ENCODE data around the gene CCDC141. TPM values are rescaled to one million over a fixed set of nuclear protein-coding genes. Genes with fewer than 3 reads are reported as not detected.

The CCDC141 gene
- total RNA-seq, 2 donors from 2014 or later: 0.42 to 1.0 TPM

- no peaks in the 10 kb centered on the region for H3K36me3 ChIP-seq
- H3K9me3 ChIP-seq: no peaks in the 10 kb centered on the region
- no peak overlapping the region for H3K4me3 ChIP-seq
- no peak overlapping the region for H3K27ac ChIP-seq
- no peak overlapping the region for H3K9ac ChIP-seq (ENCODE audit: low read depth in 2 of 2, low read length in 2 of 2)
- TF ChIP-seq CTCF (IDR thresholded peaks at IDR 0.05): peak; percentile 95
- no peaks in the 10 kb centered on the region for H3K27me3 ChIP-seq
- intact Hi-C loops (cut with DNase I): loop anchor here (5.0 kb wide), 1 partner anchor 236 kb away; no protein-coding TSS in a partner anchor
- DNase-seq: peak; percentile 67
- H3K4me1 ChIP-seq: no peaks in the 10 kb centered on the region
Measured at GRCh38 chr2:178891265-178891958, 158.5 kb downstream of the CCDC141 start.

GRCh38 chr2:178886006-178886405, 163.9 kb downstream of the CCDC141 start:
- Histone ChIP-seq H3K27ac (no peak overlapping the region), H3K4me1 (no peaks in the 10 kb centered on the region), H3K27me3 (no peaks in the 10 kb centered on the region), H3K4me3 (no peak overlapping the region), H3K9ac (ENCODE audit: low read depth in 2 of 2, low read length in 2 of 2) (no peak overlapping the region), H3K9me3 (no peaks in the 10 kb centered on the region), H3K36me3 (no peaks in the 10 kb centered on the region)
- no peak for TF ChIP-seq CTCF (IDR thresholded peaks at IDR 0.05)
- DNase-seq: no peak
- intact Hi-C loops (cut with DNase I): no loop called here

- DNase-seq: no peak
- Histone ChIP-seq H3K27ac (no peak overlapping the region), H3K4me1 (no peaks in the 10 kb centered on the region), H3K36me3 (no peaks in the 10 kb centered on the region), H3K9me3 (no peaks in the 10 kb centered on the region), H3K4me3 (no peak overlapping the region), H3K9ac (ENCODE audit: low read depth in 2 of 2, low read length in 2 of 2) (no peak overlapping the region), H3K27me3 (no peaks in the 10 kb centered on the region)
- intact Hi-C loops (cut with DNase I): no loop called here
- TF ChIP-seq CTCF (IDR thresholded peaks at IDR 0.05): no peak
Measured at GRCh38 chr2:178884440-178884839, 165.5 kb downstream of the CCDC141 start.

GRCh38 chr2:178882666-178883440, 167.1 kb downstream of the CCDC141 start:
- H3K36me3 ChIP-seq: no peaks in the 10 kb centered on the region
- H3K9ac ChIP-seq (ENCODE audit: low read depth in 2 of 2, low read length in 2 of 2): no peak overlapping the region
- no peak overlapping the region for H3K27ac ChIP-seq
- intact Hi-C loops (cut with DNase I): no loop called here
- H3K4me1 ChIP-seq: no peaks in the 10 kb centered on the region
- H3K4me3 ChIP-seq: no peak overlapping the region
- no peaks in the 10 kb centered on the region for H3K27me3 ChIP-seq
- TF ChIP-seq CTCF (IDR thresholded peaks at IDR 0.05): no peak
- no peak for DNase-seq
- H3K9me3 ChIP-seq: no peaks in the 10 kb centered on the region

- no peak for TF ChIP-seq CTCF (IDR thresholded peaks at IDR 0.05)
- H3K36me3 ChIP-seq: no peaks in the 10 kb centered on the region
- H3K4me3 ChIP-seq: no peak overlapping the region
- intact Hi-C loops (cut with DNase I): no loop called here
- no peaks in the 10 kb centered on the region for H3K27me3 ChIP-seq
- H3K4me1 ChIP-seq: no peaks in the 10 kb centered on the region
- DNase-seq: no peak
- no peak overlapping the region for H3K27ac ChIP-seq
- no peak overlapping the region for H3K9ac ChIP-seq (ENCODE audit: low read depth in 2 of 2, low read length in 2 of 2)
- H3K9me3 ChIP-seq: no peaks in the 10 kb centered on the region
Measured at GRCh38 chr2:178881075-178881474, 168.9 kb downstream of the CCDC141 start.
